Subcutaneous abdominal adipose tissue (tissue), 5 donors: ENCODE measurements around the gene DMD.

Source experiments
- H3K27ac ChIP-seq: one replicate; pipeline ENCODE4 v1.7.0; 2013; ENCODE audit warnings: low read depth, mild to moderate bottlenecking, inconsistent platforms, low read length, moderate library complexity
- H3K27me3 ChIP-seq, 5 donors: one replicate each; pipeline ENCODE4 v1.7.0; 2013; ENCODE audit warnings: low read length in 5 of 5, inconsistent platforms in 1 of 5; ENCODE audit not compliant: control insufficient read depth in 5 of 5, insufficient read depth in 4 of 5
- H3K36me3 ChIP-seq, 5 donors: one replicate each; pipeline ENCODE4 v1.7.0; 2013; ENCODE audit warnings: low read length in 5 of 5; ENCODE audit not compliant: control insufficient read depth in 5 of 5, insufficient read depth in 5 of 5
- H3K4me1 ChIP-seq, 5 donors: one replicate each; pipeline ENCODE4 v1.7.0; 2013; ENCODE audit warnings: low read length in 5 of 5, mild to moderate bottlenecking in 3 of 5, moderate library complexity in 1 of 5; ENCODE audit not compliant: control insufficient read depth in 5 of 5, insufficient read depth in 5 of 5
- H3K4me3 ChIP-seq, 5 donors: one replicate each; pipeline ENCODE4 v1.7.0; 2013; ENCODE audit warnings: low read length in 5 of 5, low read depth in 1 of 5
- H3K9ac ChIP-seq, 5 donors: one replicate each; pipeline ENCODE4 v1.7.0; 2013; ENCODE audit warnings: low read length in 5 of 5, mild to moderate bottlenecking in 4 of 5, moderate library complexity in 3 of 5
- H3K9me3 ChIP-seq, 5 donors: one replicate each; pipeline ENCODE4 v1.7.0; 2013; ENCODE audit warnings: low read length in 5 of 5; ENCODE audit not compliant: control insufficient read depth in 5 of 5
- donor health status: healthy.
- donor health status: healthy.
- donor health status: healthy.
- donor health status: healthy.
- donor health status: healthy.

The DMD gene

GRCh38 chrX:31199056-31199839 lies 2012.1 kb downstream of the DMD start:
- no peak overlapping the region for H3K27ac ChIP-seq
- no peak overlapping the region for H3K9ac ChIP-seq
- H3K4me3 ChIP-seq = no peak overlapping the region
- peaks cover 0 to 1% (median 0%) of the 10 kb centered on the region in 5 donors for H3K27me3 ChIP-seq
- H3K36me3 ChIP-seq = peaks cover 0 to 19% (median 9%) of the 10 kb centered on the region in 5 donors
- H3K4me1 ChIP-seq = no peaks in the 10 kb centered on the region
- no peaks in the 10 kb centered on the region for H3K9me3 ChIP-seq

GRCh38 chrX:31190221-31190975 lies 2021.0 kb downstream of the DMD start:
- Histone ChIP-seq H3K9me3 (no peaks in the 10 kb centered on the region), H3K4me1 (no peaks in the 10 kb centered on the region), H3K27me3 (no peaks in the 10 kb centered on the region), H3K4me3 (no peak overlapping the region), H3K36me3 (no peaks in the 10 kb centered on the region), H3K27ac (no peak overlapping the region), H3K9ac (no peak overlapping the region)

DNA sequence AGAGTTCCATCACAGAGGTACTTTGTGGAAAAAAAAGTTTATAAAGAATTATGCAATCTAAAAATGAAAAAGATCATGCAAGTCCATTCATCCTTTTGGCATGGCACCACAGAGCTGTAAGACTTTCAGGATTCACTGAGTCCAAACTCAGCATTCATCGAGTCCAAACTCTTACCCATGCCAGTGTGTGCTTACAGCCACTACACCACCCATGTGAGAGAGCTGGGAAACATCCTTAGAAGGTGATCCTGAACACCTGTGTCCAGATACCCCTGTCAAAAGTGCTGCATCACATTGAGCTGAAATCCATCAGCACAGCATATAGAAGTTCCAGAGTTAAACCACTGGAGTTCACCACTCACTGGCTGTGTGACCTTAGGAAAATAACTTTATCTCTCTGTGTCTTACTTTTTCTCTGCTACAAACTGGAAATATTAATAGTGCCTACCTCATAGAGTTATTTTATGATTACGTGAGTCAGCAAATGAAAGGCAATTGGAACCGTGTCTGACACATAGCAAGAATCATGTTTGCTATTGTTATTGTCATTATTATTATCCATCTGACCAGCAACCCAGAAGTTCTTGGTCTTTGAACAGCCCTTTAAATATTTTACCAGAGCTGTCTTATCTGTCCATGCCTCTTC lies 2024.5 kb downstream of the DMD start:
- Histone ChIP-seq H3K9me3 (no peaks in the 10 kb centered on the region), H3K27me3 (no peaks in the 10 kb centered on the region), H3K9ac (no peak overlapping the region), H3K4me3 (no peak overlapping the region), H3K27ac (no peak overlapping the region), H3K36me3 (peaks cover 0 to 3% (median 0%) of the 10 kb centered on the region in 5 donors), H3K4me1 (no peaks in the 10 kb centered on the region)

- no peaks in the 10 kb centered on the region for H3K9me3 ChIP-seq
- peaks cover 0 to 3% (median 0%) of the 10 kb centered on the region in 5 donors for H3K36me3 ChIP-seq
- H3K27me3 ChIP-seq = no peaks in the 10 kb centered on the region
- H3K27ac ChIP-seq = no peak overlapping the region
- H3K4me3 ChIP-seq = no peak overlapping the region
- H3K4me1 ChIP-seq = no peaks in the 10 kb centered on the region
- no peak overlapping the region for H3K9ac ChIP-seq
These were observed 2025.5 kb downstream of the DMD start for GRCh38 chrX:31185884-31186283.

DNA sequence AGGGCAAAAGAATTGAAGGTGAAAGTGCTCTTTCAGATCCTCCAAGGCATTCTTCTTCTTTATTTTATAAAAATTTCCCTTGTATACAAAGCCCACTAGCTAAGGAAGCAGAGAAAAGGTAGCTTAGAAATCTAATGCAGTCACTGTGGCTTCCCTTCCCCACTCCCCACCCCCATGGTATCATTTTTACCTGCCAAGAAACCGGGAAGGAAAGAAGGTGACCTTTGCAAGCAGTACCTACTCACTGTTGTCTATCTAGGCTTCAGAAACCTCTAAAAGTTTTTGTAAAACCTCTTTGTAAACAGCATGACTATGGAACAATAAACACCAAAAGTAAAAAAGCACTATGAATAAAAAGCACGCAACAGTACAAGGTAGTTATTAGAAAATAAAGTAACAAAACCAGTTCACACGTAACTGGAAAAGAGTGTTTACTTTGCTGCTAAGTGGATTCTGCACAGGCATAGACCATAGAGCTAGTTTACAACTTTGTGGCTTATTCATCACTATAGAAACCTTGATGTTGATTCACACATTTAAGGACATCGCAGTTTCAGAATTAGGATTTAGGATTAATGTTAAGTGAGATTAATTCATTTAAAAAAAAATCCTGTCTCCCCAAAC lies 2029.9 kb downstream of the DMD start:
- H3K27ac ChIP-seq = no peak overlapping the region
- no peak overlapping the region for H3K4me3 ChIP-seq
- no peaks in the 10 kb centered on the region for H3K4me1 ChIP-seq
- no peak overlapping the region for H3K9ac ChIP-seq
- no peaks in the 10 kb centered on the region for H3K9me3 ChIP-seq
- peaks cover 0 to 7% (median 3%) of the 10 kb centered on the region in 5 donors for H3K36me3 ChIP-seq
- no peaks in the 10 kb centered on the region for H3K27me3 ChIP-seq

DNA sequence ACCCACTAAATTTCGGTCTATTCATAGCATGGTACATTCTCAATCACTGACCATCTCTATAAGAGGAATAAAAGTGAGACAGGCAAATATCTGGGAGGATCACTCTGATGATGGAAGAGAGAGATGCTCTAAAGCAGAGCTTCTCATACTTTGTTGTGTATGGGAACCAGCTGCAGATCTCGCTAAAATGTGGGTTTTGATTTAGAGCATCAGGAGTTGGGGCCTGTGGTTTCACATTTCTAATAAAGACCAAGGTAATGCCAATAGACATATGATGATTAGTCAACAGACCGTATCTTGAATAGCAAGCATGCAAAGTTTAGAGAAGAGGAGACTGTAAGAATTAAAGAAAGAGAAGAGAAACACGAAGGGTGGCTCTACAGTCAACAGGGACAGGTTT lies 2032.1 kb downstream of the DMD start:
- peaks cover 0 to 3% (median 0%) of the 10 kb centered on the region in 5 donors for H3K4me1 ChIP-seq
- no peak overlapping the region for H3K9ac ChIP-seq
- H3K36me3 ChIP-seq = peaks cover 0 to 7% (median 3%) of the 10 kb centered on the region in 5 donors
- H3K9me3 ChIP-seq = no peaks in the 10 kb centered on the region
- no peaks in the 10 kb centered on the region for H3K27me3 ChIP-seq
- H3K4me3 ChIP-seq = no peak overlapping the region
- no peak overlapping the region for H3K27ac ChIP-seq

- no peak overlapping the region for H3K4me3 ChIP-seq
- H3K4me1 ChIP-seq = peaks cover 0 to 3% (median 0%) of the 10 kb centered on the region in 5 donors
- no peak overlapping the region for H3K9ac ChIP-seq
- H3K27me3 ChIP-seq = no peaks in the 10 kb centered on the region
- peaks cover 0 to 7% (median 3%) of the 10 kb centered on the region in 5 donors for H3K36me3 ChIP-seq
- no peak overlapping the region for H3K27ac ChIP-seq
- H3K9me3 ChIP-seq = no peaks in the 10 kb centered on the region
These were observed 2032.6 kb downstream of the DMD start for GRCh38 chrX:31178769-31179125.

- H3K9me3 ChIP-seq = no peaks in the 10 kb centered on the region
- no peaks in the 10 kb centered on the region for H3K27me3 ChIP-seq
- H3K4me1 ChIP-seq = peaks cover 0 to 3% (median 0%) of the 10 kb centered on the region in 5 donors
- H3K27ac ChIP-seq = no peak overlapping the region
- peaks cover 0 to 7% (median 3%) of the 10 kb centered on the region in 5 donors for H3K36me3 ChIP-seq
- H3K9ac ChIP-seq = no peak overlapping the region
- H3K4me3 ChIP-seq = no peak overlapping the region
These were observed 2033.1 kb downstream of the DMD start for GRCh38 chrX:31178064-31178768.

DNA sequence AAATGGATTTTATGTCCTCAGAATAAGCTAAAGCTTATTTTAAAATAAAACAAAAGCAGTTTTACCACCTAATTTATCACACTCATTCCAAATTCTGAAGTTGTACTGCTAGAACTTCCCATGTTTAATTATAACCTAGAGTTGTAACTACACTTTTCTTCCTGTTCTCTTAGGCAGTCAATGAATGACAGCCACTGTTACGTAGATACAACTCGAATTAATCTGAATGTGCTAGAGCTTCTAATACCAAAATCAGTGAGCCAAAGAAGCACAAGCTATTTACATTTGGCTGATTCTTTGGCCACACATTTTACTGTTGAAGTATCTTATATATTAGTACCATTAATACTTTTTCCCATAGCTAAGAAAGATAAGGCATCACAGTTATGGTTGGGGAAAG lies 2040.6 kb downstream of the DMD start:
- Histone ChIP-seq H3K4me1 (peaks cover 0 to 3% (median 0%) of the 10 kb centered on the region in 5 donors), H3K27me3 (no peaks in the 10 kb centered on the region), H3K9me3 (no peaks in the 10 kb centered on the region), H3K9ac (no peak overlapping the region), H3K4me3 (no peak overlapping the region), H3K36me3 (peaks cover 0 to 13% (median 2%) of the 10 kb centered on the region in 5 donors), H3K27ac (no peak overlapping the region)
